H9 (cell line): ENCODE results near the gene HYDIN. TPM values are rescaled to one million over a fixed set of nuclear protein-coding genes. Genes with fewer than 3 reads are reported as not detected.
A peak's percentile ranks its signal among the peaks of the same experiment; 100 is the strongest.
"Not testable (repeated sequence)": the region's sequence is repeated elsewhere in the genome, so short reads cannot be mapped to it uniquely, and the experiment has no call there.

Experiments used
- DNase-seq: peaks from one replicate; pipeline ENCODE4 v3.0.0-alpha.2; 2017
- H2AFZ ChIP-seq: one replicate; pipeline ENCODE4 v1.6.1; 2013; ENCODE audit warnings: mild to moderate bottlenecking, low read length, control low read depth, moderate library complexity
- H2AK5ac ChIP-seq: 2 replicates; pipeline ENCODE4 v1.6.1; 2013; ENCODE audit warnings: low read length, control low read depth, mixed read lengths; ENCODE audit not compliant: insufficient read length
- H2BK120ac ChIP-seq: one replicate; pipeline ENCODE4 v1.6.1; 2013; ENCODE audit warnings: low read depth, mild to moderate bottlenecking, low read length, control low read depth, inconsistent platforms; ENCODE audit not compliant: poor library complexity, severe bottlenecking
- H2BK12ac ChIP-seq: 2 replicates; pipeline ENCODE4 v1.6.1; 2013; ENCODE audit warnings: low read length, control low read depth, mixed read lengths, low read depth; ENCODE audit not compliant: insufficient read length
- H2BK15ac ChIP-seq: 2 replicates; pipeline ENCODE4 v1.6.1; 2013; ENCODE audit warnings: low read depth, low read length, control low read depth
- H2BK20ac ChIP-seq: one replicate; pipeline ENCODE4 v1.6.1; 2013; ENCODE audit warnings: low read depth, mild to moderate bottlenecking, low read length, control low read depth, inconsistent platforms; ENCODE audit not compliant: poor library complexity, severe bottlenecking
- H2BK5ac ChIP-seq: 2 replicates; pipeline ENCODE4 v1.6.1; 2013; ENCODE audit warnings: low read length, control low read depth, mixed read lengths; ENCODE audit not compliant: insufficient read length
- H3K14ac ChIP-seq: 2 replicates; pipeline ENCODE4 v1.6.1; 2013; ENCODE audit warnings: low read length, control low read depth; ENCODE audit not compliant: insufficient read depth
- H3K18ac ChIP-seq: 2 replicates; pipeline ENCODE4 v1.6.1; 2013; ENCODE audit warnings: low read depth, mild to moderate bottlenecking, mixed read lengths, low read length, control low read depth; ENCODE audit not compliant: insufficient read length
- H3K23ac ChIP-seq: 2 replicates; pipeline ENCODE4 v1.6.1; 2013; ENCODE audit warnings: low read length, control low read depth, mixed read lengths, low read depth; ENCODE audit not compliant: insufficient read length
- H3K23me2 ChIP-seq: 2 replicates; pipeline ENCODE4 v1.6.1; 2013; ENCODE audit warnings: low read depth, mild to moderate bottlenecking, mixed read lengths, low read length, control low read depth; ENCODE audit not compliant: insufficient read length, poor library complexity, severe bottlenecking
- H3K27ac ChIP-seq: 2 replicates; pipeline ENCODE4 v1.5.1; 2013; ENCODE audit warnings: low read length, control low read depth, mixed read lengths, low read depth; ENCODE audit not compliant: insufficient read length
- H3K27me3 ChIP-seq: 2 replicates; pipeline ENCODE4 v1.6.1; 2013; ENCODE audit warnings: low read length, control low read depth, inconsistent platforms; ENCODE audit not compliant: insufficient read depth
- H3K4ac ChIP-seq: 2 replicates; pipeline ENCODE4 v1.6.1; 2013; ENCODE audit warnings: low read depth, mild to moderate bottlenecking, control low read depth, inconsistent platforms, low read length, moderate library complexity
- H3K4me1 ChIP-seq: 2 replicates; pipeline ENCODE4 v1.6.1; 2013; ENCODE audit warnings: low read length, control low read depth, inconsistent platforms; ENCODE audit not compliant: insufficient read depth
- H3K4me2 ChIP-seq: 2 replicates; pipeline ENCODE4 v1.6.1; 2013; ENCODE audit warnings: low read length, control low read depth, mixed read lengths; ENCODE audit not compliant: insufficient read length, insufficient read depth
- H3K56ac ChIP-seq: 2 replicates; pipeline ENCODE4 v1.6.1; 2013; ENCODE audit warnings: low read depth, mild to moderate bottlenecking, mixed read lengths, low read length, control low read depth; ENCODE audit not compliant: insufficient read length
- H3K79me1 ChIP-seq: 2 replicates; pipeline ENCODE4 v1.6.1; 2013; ENCODE audit warnings: low read depth, mild to moderate bottlenecking, moderate library complexity, low read length, control low read depth, inconsistent platforms; ENCODE audit not compliant: insufficient read depth, poor library complexity, severe bottlenecking
- H3K79me2 ChIP-seq: 2 replicates; pipeline ENCODE4 v1.6.1; 2013; ENCODE audit warnings: low read length, control low read depth, inconsistent platforms; ENCODE audit not compliant: insufficient read depth
- H3K9ac ChIP-seq: 2 replicates; pipeline ENCODE4 v1.6.1; 2013; ENCODE audit warnings: low read length, control low read depth, mixed read lengths; ENCODE audit not compliant: insufficient read length; ENCODE audit errors: extremely low read depth
- H3K9me3 ChIP-seq: one replicate; pipeline ENCODE4 v1.6.1; 2013; ENCODE audit warnings: low read depth, low read length, inconsistent platforms; ENCODE audit not compliant: control insufficient read depth
- H3T11ph ChIP-seq: one replicate; pipeline ENCODE4 v1.6.1; 2013; ENCODE audit warnings: mild to moderate bottlenecking, low read length, control low read depth, inconsistent platforms
- H4K20me1 ChIP-seq: one replicate; pipeline ENCODE4 v1.6.1; 2013; ENCODE audit not compliant: control insufficient read depth, insufficient read length, insufficient read depth
- H4K5ac ChIP-seq: 2 replicates; pipeline ENCODE4 v1.6.1; 2013; ENCODE audit warnings: low read depth, mild to moderate bottlenecking, mixed read lengths, low read length, control low read depth; ENCODE audit not compliant: insufficient read length
- H4K8ac ChIP-seq: replicated peaks from 2 replicates; pipeline ENCODE4 v1.6.1; 2013; ENCODE audit warnings: low read length, control low read depth, mixed read lengths, low read depth; ENCODE audit not compliant: insufficient read length
- H4K91ac ChIP-seq: 2 replicates; pipeline ENCODE4 v1.6.1; 2013; ENCODE audit warnings: low read depth, mild to moderate bottlenecking, moderate library complexity, mixed read lengths, low read length, control low read depth; ENCODE audit not compliant: insufficient read length
- H3K27ac Mint-ChIP-seq, 3 experiments: 2 replicates in 2 of 3; 3 replicates in 1 of 3; pipeline ENCODE4 v1.8.0; 2020 to 2021; ENCODE audit warnings: mixed read lengths in 3 of 3, mild to moderate bottlenecking in 1 of 3, moderate library complexity in 1 of 3
- H3K27me3 Mint-ChIP-seq: 2 replicates; pipeline ENCODE4 v1.8.0; 2021; ENCODE audit warnings: low read depth, mild to moderate bottlenecking, moderate library complexity, mixed read lengths
- H3K36me3 Mint-ChIP-seq, 3 experiments: 2 replicates in 2 of 3; 3 replicates in 1 of 3; pipeline ENCODE4 v1.8.0; 2020 to 2021; ENCODE audit warnings: low read depth in 3 of 3, mixed read lengths in 3 of 3; ENCODE audit not compliant: insufficient read depth in 1 of 3
- H3K4me1 Mint-ChIP-seq, 2 experiments: 2 replicates each; pipeline ENCODE4 v1.8.0; 2020; ENCODE audit warnings: mixed read lengths in 2 of 2
- H3K4me3 Mint-ChIP-seq, 2 experiments: 2 replicates in 1 of 2; 3 replicates in 1 of 2; pipeline ENCODE4 v1.8.0; 2020 to 2021; ENCODE audit warnings: mild to moderate bottlenecking in 2 of 2, mixed read lengths in 2 of 2, moderate library complexity in 1 of 2
- H3K9me3 Mint-ChIP-seq, 2 experiments: 2 replicates in 1 of 2; 3 replicates in 1 of 2; pipeline ENCODE4 v1.8.0; 2020; ENCODE audit warnings: mild to moderate bottlenecking in 2 of 2, mixed read lengths in 2 of 2, moderate library complexity in 1 of 2
- CTCF ChIP-seq: fragments of 200-600 bp; sonication (generic); conservative IDR thresholded peaks from 3 replicates; pipeline ENCODE4 v1.8.0; 2021; ENCODE audit warnings: antibody characterized with exemption, mild to moderate bottlenecking
- WGBS: extraction: QIAGEN DNeasy Blood & Tissue Kit; methylation state at CpG from one replicate; pipeline ENCODE4 v1.1.7; 2013; ENCODE audit warnings: missing lambda C conversion rate, low lambda C conversion rate, mixed read lengths; ENCODE audit not compliant: insufficient read length; ENCODE audit errors: extremely low coverage; 5-methylcytosine and 5-hydroxymethylcytosine counted together
- total RNA-seq: library from RNA; stranded (reverse); gene quantifications from 2 replicates; pipeline ENCODE4 v1.2.1, GENCODE V29; 2021

HYDIN gene
- total RNA-seq, 1 experiment from 2014 or later: 1.7 TPM

- H3K4ac ChIP-seq, H2BK15ac ChIP-seq, H3K79me1 ChIP-seq, H3K4me3 Mint-ChIP-seq, H2BK20ac ChIP-seq, H2AFZ ChIP-seq, H3K4me2 ChIP-seq, H3K27ac ChIP-seq, H3K9me3 ChIP-seq, H3K27me3 ChIP-seq, H2AK5ac ChIP-seq, H3K9ac ChIP-seq, H3K9me3 Mint-ChIP-seq, H3K27ac Mint-ChIP-seq, H3K27me3 Mint-ChIP-seq, H3T11ph ChIP-seq, H3K4me1 Mint-ChIP-seq, H2BK120ac ChIP-seq, H4K8ac ChIP-seq, H2BK12ac ChIP-seq, H3K36me3 Mint-ChIP-seq, H4K20me1 ChIP-seq, H3K18ac ChIP-seq, H4K91ac ChIP-seq, DNase-seq, H3K14ac ChIP-seq, H3K79me2 ChIP-seq, H4K5ac ChIP-seq, H3K23me2 ChIP-seq, H2BK5ac ChIP-seq, H3K56ac ChIP-seq, H3K4me1 ChIP-seq, H3K23ac ChIP-seq: not testable (repeated sequence)
- TF ChIP-seq CTCF: peak; percentile 61
- no CpG with 5 or more reads among the region's 2 CpGs for WGBS
These were observed 230.8 kb downstream of the HYDIN start for GRCh38 chr16:70999735-71000134.

GRCh38 chr16:70995799-70996198 lies 234.7 kb downstream of the HYDIN start:
- not testable (repeated sequence) for H3K79me1 ChIP-seq, H2AK5ac ChIP-seq, H2BK15ac ChIP-seq, H4K20me1 ChIP-seq, H2BK120ac ChIP-seq, H4K5ac ChIP-seq, H3K4me3 Mint-ChIP-seq, H3K27me3 ChIP-seq, H3K14ac ChIP-seq, H2BK5ac ChIP-seq, H3K9me3 ChIP-seq, H3K79me2 ChIP-seq, H3K4me1 Mint-ChIP-seq, H3K9me3 Mint-ChIP-seq, H3K18ac ChIP-seq, H3K9ac ChIP-seq, H3K27ac Mint-ChIP-seq, H2AFZ ChIP-seq, H3K4me1 ChIP-seq, H3K4me2 ChIP-seq, H3K4ac ChIP-seq, H2BK12ac ChIP-seq, H2BK20ac ChIP-seq, DNase-seq, H4K8ac ChIP-seq, H3K27ac ChIP-seq, H3K23me2 ChIP-seq, H3K56ac ChIP-seq, H3K36me3 Mint-ChIP-seq, H3K27me3 Mint-ChIP-seq, H3K23ac ChIP-seq, H3T11ph ChIP-seq, H4K91ac ChIP-seq
- WGBS: no CpG with 5 or more reads among the region's 2 CpGs
